ENCODE results near the gene VWF.

GRCh38 chr12:5996459-5996858 lies 128.0 kb downstream of the VWF start:
- TF ChIP-seq EZH2 (IDR thresholded peaks at IDR 0.05; ENCODE audit: borderline replicate concordance, insufficient read depth, low read depth, low read length, poor library complexity, severe bottlenecking) (no peak), CTCF (IDR thresholded peaks at IDR 0.05) (no peak)
